Loucy (cell line): ENCODE results near the gene PPP1R13B.

Source experiments
- H2AFZ ChIP-seq: fragments of 200-600 bp; sonication (generic); 2 replicates; pipeline ENCODE4 v1.6.0; 2016; ENCODE audit warnings: antibody characterized with exemption, mild to moderate bottlenecking, low read length, moderate library complexity
- H3F3A ChIP-seq: fragments of 200-600 bp; 2 replicates; pipeline ENCODE4 v1.6.0; 2016; ENCODE audit warnings: antibody characterized with exemption, low read depth, mild to moderate bottlenecking
- H3K27me3 ChIP-seq: fragments of 200-600 bp; sonication (generic); 2 replicates; pipeline ENCODE4 v1.6.1; 2014; ENCODE audit warnings: low read length, mild to moderate bottlenecking; ENCODE audit not compliant: insufficient read depth, poor library complexity, severe bottlenecking
- H3K36me3 ChIP-seq: fragments of 200-600 bp; sonication (generic); 2 replicates; pipeline ENCODE4 v1.6.1; 2016; ENCODE audit warnings: low read length; ENCODE audit not compliant: insufficient read depth
- H3K4me1 ChIP-seq: fragments of 200-600 bp; sonication (generic); 2 replicates; pipeline ENCODE4 v1.5.1; 2014; ENCODE audit warnings: low read length, mild to moderate bottlenecking; ENCODE audit not compliant: insufficient read depth, poor library complexity, severe bottlenecking
- H3K4me2 ChIP-seq: fragments of 200-600 bp; sonication (generic); 2 replicates; pipeline ENCODE4 v1.6.0; 2014; ENCODE audit warnings: antibody characterized with exemption, low read length, low read depth, mild to moderate bottlenecking; ENCODE audit not compliant: poor library complexity, severe bottlenecking
- H3K4me3 ChIP-seq: fragments of 200-600 bp; sonication (generic); 2 replicates; pipeline ENCODE4 v1.5.1; 2014; ENCODE audit warnings: low read length, mild to moderate bottlenecking, mixed read lengths; ENCODE audit not compliant: poor library complexity, severe bottlenecking
- H3K79me2 ChIP-seq: fragments of 200-600 bp; sonication (generic); 2 replicates; pipeline ENCODE4 v1.6.1; 2014; ENCODE audit warnings: low read length; ENCODE audit not compliant: insufficient read depth
- H3K9ac ChIP-seq: fragments of 200-600 bp; sonication (generic); 2 replicates; pipeline ENCODE4 v1.6.0; 2014; ENCODE audit warnings: mild to moderate bottlenecking, low read depth, low read length, moderate library complexity; ENCODE audit not compliant: poor library complexity, severe bottlenecking
- H3K9me2 ChIP-seq: fragments of 200-600 bp; sonication (generic); replicated peaks from 2 replicates; pipeline ENCODE4 v1.6.1; 2016; ENCODE audit warnings: low read depth, low read length, mixed read lengths
- H3K9me3 ChIP-seq: fragments of 200-600 bp; sonication (generic); 2 replicates; pipeline ENCODE4 v1.6.1; 2014; ENCODE audit warnings: mild to moderate bottlenecking, antibody characterized with exemption, low read length, low read depth; ENCODE audit not compliant: insufficient read depth
- H4K20me1 ChIP-seq: fragments of 200-600 bp; sonication (generic); 2 replicates; pipeline ENCODE4 v1.6.0; 2014; ENCODE audit warnings: antibody characterized with exemption, low read length, mild to moderate bottlenecking; ENCODE audit not compliant: insufficient read depth, poor library complexity, severe bottlenecking
- CTCF ChIP-seq: fragments of 200-600 bp; sonication (generic); conservative IDR thresholded peaks from 2 replicates; pipeline ENCODE4 v1.5.1; 2014; ENCODE audit warnings: mild to moderate bottlenecking, antibody characterized with exemption, low read length
- EZH2phosphoT487 ChIP-seq: fragments of 200-600 bp; IDR thresholded peaks from 2 replicates; pipeline ENCODE4 v1.6.1; 2018; ENCODE audit warnings: antibody characterized with exemption, mild to moderate bottlenecking, moderate library complexity, borderline replicate concordance

Gene PPP1R13B

GRCh38 chr14:103735022-103735421 is 112.4 kb downstream of the PPP1R13B start:
- no peak overlapping the region for H3K9ac ChIP-seq
- TF ChIP-seq CTCF (no peak), EZH2phosphoT487 (no peak)
- no peaks in the 10 kb centered on the region for H3K9me3 ChIP-seq
- no peaks in the 10 kb centered on the region for H3K9me2 ChIP-seq
- H3K36me3 ChIP-seq: peaks cover 6% of the 10 kb centered on the region; the same call in 1 of the 2 replicates
- no peak overlapping the region for H3K4me3 ChIP-seq
- H3K4me1 ChIP-seq: no peaks in the 10 kb centered on the region
- H3K4me2 ChIP-seq: no peak overlapping the region
- H4K20me1 ChIP-seq: no peaks in the 10 kb centered on the region
- H3F3A ChIP-seq: no peaks in the 10 kb centered on the region
- H3K27me3 ChIP-seq: no peaks in the 10 kb centered on the region
- no peaks in the 10 kb centered on the region for H3K79me2 ChIP-seq
- no peak overlapping the region for H2AFZ ChIP-seq

GRCh38 chr14:103734081-103734888 is 113.1 kb downstream of the PPP1R13B start:
- H4K20me1 ChIP-seq: no peaks in the 10 kb centered on the region
- H3K36me3 ChIP-seq: peaks cover 12% of the 10 kb centered on the region; the same call in 1 of the 2 replicates

GRCh38 chr14:103733651-103734050 is 113.7 kb downstream of the PPP1R13B start:
- peaks cover 15% of the 10 kb centered on the region; the same call in 1 of the 2 replicates for H3K36me3 ChIP-seq
- no peaks in the 10 kb centered on the region for H3K9me3 ChIP-seq
- no peak overlapping the region for H3K4me3 ChIP-seq
- no peaks in the 10 kb centered on the region for H3K9me2 ChIP-seq
- no peaks in the 10 kb centered on the region for H4K20me1 ChIP-seq
- H3K9ac ChIP-seq: no peak overlapping the region
- H2AFZ ChIP-seq: no peak overlapping the region
- no peaks in the 10 kb centered on the region for H3K4me1 ChIP-seq
- H3K27me3 ChIP-seq: no peaks in the 10 kb centered on the region
- TF ChIP-seq CTCF: no peak
- TF ChIP-seq EZH2phosphoT487: no peak
- H3K4me2 ChIP-seq: no peak overlapping the region
- no peaks in the 10 kb centered on the region for H3F3A ChIP-seq
- H3K79me2 ChIP-seq: no peaks in the 10 kb centered on the region

More at GRCh38 chr14:103734081-103734888, 113.1 kb downstream of the PPP1R13B start:
- no peaks in the 10 kb centered on the region for H3K27me3 ChIP-seq
- H3K79me2 ChIP-seq: no peaks in the 10 kb centered on the region
- no peaks in the 10 kb centered on the region for H3K4me1 ChIP-seq
- H3K4me2 ChIP-seq: no peak overlapping the region
- H3K9me3 ChIP-seq: no peaks in the 10 kb centered on the region
- H2AFZ ChIP-seq: no peak overlapping the region
- no peak overlapping the region for H3K4me3 ChIP-seq
- no peak overlapping the region for H3K9ac ChIP-seq
- no peak for TF ChIP-seq EZH2phosphoT487
- TF ChIP-seq CTCF: no peak
- no peaks in the 10 kb centered on the region for H3F3A ChIP-seq
- no peaks in the 10 kb centered on the region for H3K9me2 ChIP-seq
